RWPE2 (cell line): ENCODE results near the gene FAM114A2.

ENCODE experiments used
- ATAC-seq: fragments of 200-7000 bp; cut with Tn5 transposase; 3 replicates; pipeline ENCODE4 v1.9.1; 2021; ENCODE audit warnings: low read depth
- DNase-seq: peaks from one replicate; pipeline ENCODE4 v3.0.0-alpha.2; 2020; ENCODE audit warnings: low spot score
- H3K27ac ChIP-seq: fragments of 450-650 bp; 2 replicates; pipeline ENCODE4 v1.5.1; 2017; ENCODE audit warnings: mild to moderate bottlenecking; ENCODE audit not compliant: poor library complexity, severe bottlenecking
- H3K27me3 ChIP-seq: fragments of 250-450 bp; sonication (Bioruptor Pico); 2 replicates; pipeline ENCODE4 v1.5.1; 2021; ENCODE audit warnings: mild to moderate bottlenecking, moderate library complexity; ENCODE audit not compliant: insufficient read depth, poor library complexity, severe bottlenecking
- H3K36me3 ChIP-seq: fragments of 250-450 bp; sonication (Bioruptor Pico); 2 replicates; pipeline ENCODE4 v1.5.1; 2020; ENCODE audit warnings: low read depth, mild to moderate bottlenecking, moderate library complexity
- H3K4me1 ChIP-seq: fragments of 250-450 bp; sonication (Bioruptor Pico); 2 replicates; pipeline ENCODE4 v1.5.1; 2021; ENCODE audit warnings: mild to moderate bottlenecking, moderate library complexity; ENCODE audit not compliant: insufficient read depth, poor library complexity, severe bottlenecking
- H3K4me3 ChIP-seq: fragments of 250-450 bp; sonication (Bioruptor Pico); 2 replicates; pipeline ENCODE4 v1.5.1; 2021; ENCODE audit warnings: mild to moderate bottlenecking, moderate library complexity; ENCODE audit not compliant: severe bottlenecking
- H3K9me3 ChIP-seq: fragments of 250-450 bp; sonication (Bioruptor Pico); 2 replicates; pipeline ENCODE4 v1.5.1; 2021; ENCODE audit warnings: mild to moderate bottlenecking, moderate library complexity; ENCODE audit not compliant: severe bottlenecking
- CTCF ChIP-seq: fragments of 450-650 bp; IDR thresholded peaks from one replicate; pipeline ENCODE4 v1.5.1; 2017; ENCODE audit warnings: mild to moderate bottlenecking, moderate library complexity; ENCODE audit not compliant: poor library complexity, severe bottlenecking

The FAM114A2 gene

GRCh38 chr5:154005648-154006047 is 33.1 kb downstream of the FAM114A2 start:
- Histone ChIP-seq H3K9me3 (no peaks in the 10 kb centered on the region), H3K27ac (no peak overlapping the region), H3K36me3 (peaks cover 24% of the 10 kb centered on the region), H3K27me3 (no peaks in the 10 kb centered on the region), H3K4me3 (no peak overlapping the region), H3K4me1 (no peaks in the 10 kb centered on the region)
- TF ChIP-seq CTCF = no peak
- ATAC-seq (no peak), DNase-seq (no peak)

GRCh38 chr5:154002511-154003020 is 36.1 kb downstream of the FAM114A2 start:
- Histone ChIP-seq H3K36me3 (peaks cover 46% of the 10 kb centered on the region), H3K4me3 (no peak overlapping the region), H3K4me1 (peaks cover 3% of the 10 kb centered on the region), H3K27me3 (no peaks in the 10 kb centered on the region), H3K9me3 (no peaks in the 10 kb centered on the region), H3K27ac (no peak overlapping the region)
- no peak for TF ChIP-seq CTCF
- ATAC-seq (no peak), DNase-seq (no peak)

GRCh38 chr5:154002093-154002492 is 36.6 kb downstream of the FAM114A2 start:
- H3K27ac ChIP-seq = no peak overlapping the region
- ATAC-seq (no peak), DNase-seq (no peak)
- H3K36me3 ChIP-seq = peaks cover 51% of the 10 kb centered on the region
- no peak for TF ChIP-seq CTCF
- H3K4me1 ChIP-seq = peaks cover 4% of the 10 kb centered on the region
- H3K4me3 ChIP-seq = no peak overlapping the region
- H3K9me3 ChIP-seq = no peaks in the 10 kb centered on the region
- H3K27me3 ChIP-seq = no peaks in the 10 kb centered on the region

GRCh38 chr5:154000703-154001102 is 38.0 kb downstream of the FAM114A2 start:
- ATAC-seq (no peak), DNase-seq (no peak)

More at GRCh38 chr5:154000703-154001102, 38.0 kb downstream of the FAM114A2 start:
- H3K4me3 ChIP-seq = no peak overlapping the region
- peaks cover 4% of the 10 kb centered on the region for H3K4me1 ChIP-seq
- no peaks in the 10 kb centered on the region for H3K9me3 ChIP-seq
- TF ChIP-seq CTCF = no peak
- no peak overlapping the region for H3K27ac ChIP-seq
- H3K36me3 ChIP-seq = peaks cover 52% of the 10 kb centered on the region
- H3K27me3 ChIP-seq = no peaks in the 10 kb centered on the region
